GM18520 (cell line): ENCODE measurements around the gene IDI1.
A peak's percentile ranks its signal among the peaks of the same experiment; 100 is the strongest.
"Not testable (repeated sequence)": the region's sequence is repeated elsewhere in the genome, so short reads cannot be mapped to it uniquely, and the experiment has no call there.

Experiments
- ATAC-seq: cut with Tn5 transposase; IDR thresholded peaks from one replicate; pipeline ENCODE4 v1.9.1; 2021; ENCODE audit not compliant: unreplicated experiment

IDI1 gene

GRCh38 chr10:1048732-1049424 is at the start of gene IDI1:
Gene IDI1 (minus strand): TSS chr10:1049119. CDS start chr10:1049003, 116 bp downstream.
- ATAC-seq = peak; percentile 81

GRCh38 chr10:1097436-1097835 is 48.5 kb upstream of the IDI1 start:
- ATAC-seq = no peak

GRCh38 chr10:1096287-1096889 is 47.5 kb upstream of the IDI1 start:
- no peak for ATAC-seq

- no peak for ATAC-seq
Observed at GRCh38 chr10:1095498-1095897, 46.6 kb upstream of the IDI1 start.

GRCh38 chr10:1094112-1095057 is 45.5 kb upstream of the IDI1 start:
- no peak for ATAC-seq

GRCh38 chr10:1093696-1094095 is 44.8 kb upstream of the IDI1 start:
- no peak for ATAC-seq

- ATAC-seq = no peak
Observed at GRCh38 chr10:1090696-1091095, 41.8 kb upstream of the IDI1 start.

GRCh38 chr10:1089017-1089689 is 40.2 kb upstream of the IDI1 start:
- no peak for ATAC-seq

- no peak for ATAC-seq
Observed at GRCh38 chr10:1086787-1087186, 37.9 kb upstream of the IDI1 start.

GRCh38 chr10:1085258-1085657 is 36.3 kb upstream of the IDI1 start:
- no peak for ATAC-seq

GRCh38 chr10:1084011-1084950 is 35.4 kb upstream of the IDI1 start:
- ATAC-seq = no peak

- no peak for ATAC-seq
Observed at GRCh38 chr10:1083581-1083980, 34.7 kb upstream of the IDI1 start.

GRCh38 chr10:1078668-1079067 is 29.7 kb upstream of the IDI1 start:
- no peak for ATAC-seq

- no peak for ATAC-seq
Observed at GRCh38 chr10:1074748-1075308, 25.9 kb upstream of the IDI1 start.

GRCh38 chr10:1074052-1074747 is 25.3 kb upstream of the IDI1 start:
- no peak for ATAC-seq

- ATAC-seq = no peak
Observed at GRCh38 chr10:1070919-1071318, 22.0 kb upstream of the IDI1 start.

GRCh38 chr10:1068380-1069361 is 19.8 kb upstream of the IDI1 start:
- ATAC-seq = no peak

GRCh38 chr10:1066734-1067133 is 17.8 kb upstream of the IDI1 start:
- ATAC-seq = not testable (repeated sequence)
